GM12874 (cell line): Measurements from ENCODE around the gene COX4I2.

ENCODE experiments used
- TF ChIP-seq, protein P1 (sequence below): IDR thresholded peaks from 2 replicates; pipeline ENCODE4 v1.5.1; 2011; ENCODE audit warnings: low read depth, mild to moderate bottlenecking, control low read depth, low read length, moderate library complexity; ENCODE audit not compliant: insufficient read depth

COX4I2 gene

DNA sequence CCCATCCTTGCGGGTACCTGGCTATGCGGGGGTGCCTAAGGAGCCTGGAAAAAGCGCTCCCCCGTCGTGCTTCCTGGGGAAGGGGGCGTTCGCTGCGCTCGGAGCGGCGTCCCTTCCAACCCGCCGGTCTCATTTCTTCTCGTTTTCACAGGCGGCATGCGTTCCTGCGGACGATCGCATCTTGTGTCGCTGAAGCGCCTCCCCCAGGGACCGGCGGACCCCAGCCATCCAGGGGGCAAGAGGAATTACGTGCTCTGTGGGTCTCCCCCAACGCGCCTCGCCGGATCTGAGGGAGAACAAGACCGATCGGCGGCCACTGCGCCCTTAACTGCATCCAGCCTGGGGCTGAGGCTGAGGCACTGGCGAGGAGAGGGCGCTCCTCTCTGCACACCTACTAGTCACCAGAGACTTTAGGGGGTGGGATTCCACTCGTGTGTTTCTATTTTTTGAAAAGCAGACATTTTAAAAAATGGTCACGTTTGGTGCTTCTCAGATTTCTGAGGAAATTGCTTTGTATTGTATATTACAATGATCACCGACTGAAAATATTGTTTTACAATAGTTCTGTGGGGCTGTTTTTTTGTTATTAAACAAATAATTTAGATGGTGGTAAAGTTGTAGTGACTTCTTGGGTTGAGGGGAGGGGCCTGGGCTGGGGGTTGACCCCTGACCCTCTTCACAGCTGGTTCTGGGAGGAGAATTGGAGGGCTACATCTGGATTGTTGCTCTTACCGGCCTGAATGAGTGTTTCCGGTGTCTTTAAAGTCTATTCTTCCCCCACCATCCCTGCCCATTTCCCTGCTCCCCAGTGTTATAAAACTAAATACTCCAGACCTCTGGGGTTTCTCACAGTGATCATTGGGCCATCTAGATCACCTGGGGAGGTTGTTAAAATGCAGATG, 31.6 kb upstream of the COX4I2 start:
- TF ChIP-seq, protein P1, sequence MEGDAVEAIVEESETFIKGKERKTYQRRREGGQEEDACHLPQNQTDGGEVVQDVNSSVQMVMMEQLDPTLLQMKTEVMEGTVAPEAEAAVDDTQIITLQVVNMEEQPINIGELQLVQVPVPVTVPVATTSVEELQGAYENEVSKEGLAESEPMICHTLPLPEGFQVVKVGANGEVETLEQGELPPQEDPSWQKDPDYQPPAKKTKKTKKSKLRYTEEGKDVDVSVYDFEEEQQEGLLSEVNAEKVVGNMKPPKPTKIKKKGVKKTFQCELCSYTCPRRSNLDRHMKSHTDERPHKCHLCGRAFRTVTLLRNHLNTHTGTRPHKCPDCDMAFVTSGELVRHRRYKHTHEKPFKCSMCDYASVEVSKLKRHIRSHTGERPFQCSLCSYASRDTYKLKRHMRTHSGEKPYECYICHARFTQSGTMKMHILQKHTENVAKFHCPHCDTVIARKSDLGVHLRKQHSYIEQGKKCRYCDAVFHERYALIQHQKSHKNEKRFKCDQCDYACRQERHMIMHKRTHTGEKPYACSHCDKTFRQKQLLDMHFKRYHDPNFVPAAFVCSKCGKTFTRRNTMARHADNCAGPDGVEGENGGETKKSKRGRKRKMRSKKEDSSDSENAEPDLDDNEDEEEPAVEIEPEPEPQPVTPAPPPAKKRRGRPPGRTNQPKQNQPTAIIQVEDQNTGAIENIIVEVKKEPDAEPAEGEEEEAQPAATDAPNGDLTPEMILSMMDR = no peak

DNA sequence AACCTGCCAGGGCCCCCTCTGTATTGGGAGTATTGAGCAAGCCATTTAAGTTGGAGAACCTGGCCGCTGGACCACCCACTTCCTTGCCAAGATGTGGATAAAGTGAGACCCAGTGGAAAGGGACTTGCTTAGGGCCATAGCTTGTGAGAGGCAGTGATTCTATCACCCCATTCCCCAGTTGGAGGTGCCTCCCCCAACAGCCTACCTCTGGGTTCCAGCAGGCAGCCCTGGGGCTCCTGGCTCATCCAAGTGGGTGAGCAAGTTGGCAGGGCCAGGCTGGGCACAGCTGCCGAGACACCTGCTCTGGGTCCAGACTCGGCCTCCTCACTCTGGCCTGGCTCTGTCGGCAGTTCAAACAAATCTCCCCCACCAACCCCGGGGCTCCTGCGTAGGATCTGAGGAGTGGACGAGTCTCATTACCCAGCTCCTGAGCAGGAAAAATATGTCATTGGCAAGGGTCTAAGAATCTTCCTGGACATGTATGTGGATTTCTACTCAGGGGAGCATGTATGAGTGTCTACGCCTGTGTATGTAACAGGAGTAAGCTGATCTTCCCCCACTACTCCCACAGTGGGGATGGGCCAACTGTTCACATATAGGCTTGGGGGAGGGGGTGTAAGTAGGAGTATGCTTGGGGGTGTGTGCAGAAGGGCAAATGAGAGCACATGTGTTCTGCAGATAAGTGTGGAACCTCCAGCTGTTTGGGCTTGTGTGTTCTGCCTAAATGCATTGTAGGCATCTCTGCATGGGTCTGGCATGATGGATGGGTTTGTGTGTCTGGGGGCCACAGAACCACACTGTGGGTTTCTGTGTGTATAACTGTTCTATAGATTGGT, 30.7 kb upstream of the COX4I2 start:
- TF ChIP-seq, protein P1 = no peak

DNA sequence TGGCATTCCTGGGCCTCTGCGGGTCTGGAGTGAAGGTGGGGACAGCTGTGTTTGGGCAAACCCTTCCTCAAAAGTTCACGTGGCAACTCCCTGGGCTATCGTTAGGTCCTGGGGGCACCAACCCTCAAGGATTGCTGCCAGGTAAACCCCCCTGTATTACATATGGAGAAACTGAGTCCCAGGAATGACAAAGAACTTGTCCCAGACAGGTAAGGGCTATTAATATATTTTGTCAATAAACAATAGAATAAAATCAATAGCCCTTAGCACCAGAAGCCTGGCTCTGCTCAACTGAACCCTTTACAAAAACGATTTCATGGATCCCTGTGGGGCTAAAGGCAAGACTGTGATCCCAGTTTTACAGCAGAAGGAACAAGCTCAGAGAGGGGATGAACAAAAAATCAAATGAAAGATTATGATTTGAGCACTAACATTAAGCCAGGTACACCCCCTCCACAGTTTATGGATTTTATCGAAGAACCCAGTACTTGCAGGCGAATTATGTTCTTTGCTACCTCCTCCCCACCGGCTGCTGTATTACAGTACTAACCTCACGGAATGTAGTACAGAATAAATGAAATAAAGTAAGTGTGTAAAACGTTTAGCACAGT, 30.0 kb upstream of the COX4I2 start:
- TF ChIP-seq, protein P1 = no peak

DNA sequence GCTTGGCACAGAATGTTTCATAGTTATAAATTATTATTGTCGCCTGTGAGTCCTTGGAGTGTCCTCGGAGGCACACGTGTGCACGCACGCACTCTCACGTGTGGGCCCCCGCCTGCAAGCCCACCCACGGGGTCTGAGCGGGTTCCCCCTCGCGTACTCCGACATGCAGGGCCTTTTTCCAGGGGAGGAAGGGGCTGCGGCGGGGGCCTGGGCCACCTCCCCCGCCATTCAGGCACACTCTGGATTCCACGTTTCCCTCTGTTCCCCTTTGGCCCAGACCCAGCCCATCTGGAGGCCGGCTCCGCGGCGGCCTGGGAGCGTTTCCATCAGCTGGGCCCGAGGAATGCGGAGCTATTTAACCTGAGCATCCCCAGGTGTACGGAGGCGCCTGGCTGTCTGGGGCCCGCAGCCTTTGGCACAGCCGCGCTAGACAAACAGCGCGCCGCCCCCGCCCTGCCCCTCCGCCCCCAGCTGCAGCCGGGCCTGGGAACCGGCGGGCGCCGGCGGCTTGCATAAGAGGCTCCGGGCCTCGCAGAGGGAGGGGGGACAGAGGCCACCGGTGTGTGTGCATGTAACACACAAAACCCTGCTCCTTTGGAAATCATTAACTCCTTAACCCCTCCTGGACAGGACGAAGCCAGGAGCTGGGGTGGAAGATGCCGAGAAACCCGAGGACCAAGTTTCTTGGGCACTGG, 29.3 kb upstream of the COX4I2 start:
- TF ChIP-seq, protein P1 = no peak

DNA sequence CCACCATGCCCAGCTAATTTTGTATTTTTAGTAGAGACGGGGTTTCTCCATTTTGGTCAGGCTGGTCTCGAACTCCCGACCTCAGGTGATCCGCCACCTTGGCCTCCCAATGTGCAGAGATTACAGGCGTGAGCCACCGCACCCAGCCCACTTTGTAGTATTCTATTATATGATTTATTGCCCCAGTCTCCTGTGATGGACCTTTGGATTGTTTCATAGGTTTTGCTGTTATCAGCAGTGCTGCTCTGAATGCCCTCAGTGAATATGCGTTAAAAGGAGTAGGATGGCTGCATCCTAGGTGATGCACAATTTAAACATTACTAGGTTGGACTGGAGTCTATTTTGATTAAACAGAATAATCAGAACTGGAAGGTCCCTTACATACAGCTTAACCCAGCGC, 22.3 kb upstream of the COX4I2 start:
- TF ChIP-seq, protein P1 = no peak

DNA sequence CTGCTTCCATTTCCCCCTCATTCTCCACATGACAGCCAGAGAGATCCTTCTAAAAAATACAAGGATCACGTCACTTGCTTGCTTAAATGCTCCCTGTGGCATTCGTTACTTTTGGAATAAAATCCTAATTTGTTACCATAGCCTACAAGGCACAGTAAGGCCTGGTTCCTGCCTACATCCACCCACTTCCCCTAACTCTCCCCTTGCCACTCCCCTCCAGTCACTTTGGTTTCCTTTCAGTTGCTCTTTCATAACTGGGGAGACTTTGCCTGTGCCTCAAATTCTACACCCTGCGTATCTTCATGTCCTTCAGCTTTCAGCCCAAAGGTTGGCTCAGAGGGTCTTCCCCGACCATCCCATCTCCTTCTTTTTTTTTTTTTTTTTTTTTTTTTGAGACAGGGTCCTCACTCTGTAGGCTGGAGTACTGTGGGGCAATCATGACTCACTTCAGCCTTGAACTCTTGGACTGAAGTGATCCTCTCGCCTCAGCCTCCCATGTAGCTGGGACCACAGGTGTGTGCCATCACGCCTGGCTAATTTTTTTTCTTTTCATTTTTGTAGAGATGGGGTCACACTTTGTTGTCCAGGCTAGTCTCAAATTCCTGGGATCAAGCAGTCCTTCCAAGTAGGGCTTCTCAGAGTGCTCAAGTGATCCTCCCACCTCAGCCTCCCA, 20.1 kb upstream of the COX4I2 start:
- TF ChIP-seq, protein P1 = no peak
